Karpas-422 (cell line): ENCODE data around the gene PDGFC. TPM values are rescaled to one million over a fixed set of nuclear protein-coding genes. Genes with fewer than 3 reads are reported as not detected.
"Not testable (repeated sequence)": the region's sequence is repeated elsewhere in the genome, so short reads cannot be mapped to it uniquely, and the experiment has no call there.

Experiments
- DNase-seq: peaks from one replicate; pipeline ENCODE4 v3.0.0-alpha.2; 2015
- H2AFZ ChIP-seq: fragments of 200-600 bp; sonication (generic); 2 replicates; pipeline ENCODE4 v1.6.1; 2014; ENCODE audit warnings: antibody characterized with exemption, low read length, mixed read lengths
- H3K27ac ChIP-seq: fragments of 200-600 bp; sonication (generic); 2 replicates; pipeline ENCODE4 v1.5.1; 2014; ENCODE audit warnings: mild to moderate bottlenecking, low read length, moderate library complexity
- H3K27me3 ChIP-seq: fragments of 200-600 bp; sonication (generic); 2 replicates; pipeline ENCODE4 v1.6.1; 2014; ENCODE audit warnings: low read length, mixed read lengths
- H3K36me3 ChIP-seq: fragments of 200-600 bp; sonication (generic); 2 replicates; pipeline ENCODE4 v1.6.1; 2014; ENCODE audit warnings: low read length, mixed read lengths; ENCODE audit not compliant: insufficient read depth
- H3K4me1 ChIP-seq: fragments of 200-600 bp; sonication (generic); 2 replicates; pipeline ENCODE4 v1.6.1; 2014; ENCODE audit warnings: mild to moderate bottlenecking, low read length, mixed read lengths
- H3K4me2 ChIP-seq: fragments of 200-600 bp; sonication (generic); 2 replicates; pipeline ENCODE4 v1.6.1; 2014; ENCODE audit warnings: low read length, low read depth, mild to moderate bottlenecking; ENCODE audit not compliant: poor library complexity, severe bottlenecking
- H3K4me3 ChIP-seq: fragments of 200-600 bp; sonication (generic); 2 replicates; pipeline ENCODE4 v1.5.1; 2014; ENCODE audit warnings: mild to moderate bottlenecking, antibody characterized with exemption, low read length, mixed read lengths
- H3K79me2 ChIP-seq: fragments of 200-600 bp; sonication (generic); 2 replicates; pipeline ENCODE4 v1.6.1; 2014; ENCODE audit warnings: mild to moderate bottlenecking, low read length, mixed read lengths
- H3K9ac ChIP-seq: fragments of 200-600 bp; sonication (generic); 2 replicates; pipeline ENCODE4 v1.6.0; 2014; ENCODE audit warnings: low read length
- H3K9me2 ChIP-seq: fragments of 200-600 bp; sonication (generic), shearing (Covaris generic); replicated peaks from 2 replicates; pipeline ENCODE4 v1.6.0; 2014; ENCODE audit warnings: mild to moderate bottlenecking, low read length, moderate library complexity; ENCODE audit not compliant: insufficient read depth
- H3K9me3 ChIP-seq: fragments of 300-700, 200-600 bp; sonication (generic); 2 replicates; pipeline ENCODE4 v1.6.1; 2014; ENCODE audit warnings: low read length, mixed read lengths
- H4K20me1 ChIP-seq: fragments of 200-600 bp; sonication (generic); 2 replicates; pipeline ENCODE4 v1.6.1; 2014; ENCODE audit warnings: mild to moderate bottlenecking, antibody characterized with exemption, low read length, low read depth; ENCODE audit not compliant: insufficient read depth
- total RNA-seq: library from RNA; depleted of rRNA; stranded (reverse); fragments of >200 nt; shearing (Covaris generic); gene quantifications from 2 replicates; pipeline ENCODE4 v1.2.3, GENCODE V29; 2014; ENCODE audit warnings: low replicate concordance

Gene PDGFC
- total RNA-seq, 1 experiment from 2014 or later = not detected

DNA sequence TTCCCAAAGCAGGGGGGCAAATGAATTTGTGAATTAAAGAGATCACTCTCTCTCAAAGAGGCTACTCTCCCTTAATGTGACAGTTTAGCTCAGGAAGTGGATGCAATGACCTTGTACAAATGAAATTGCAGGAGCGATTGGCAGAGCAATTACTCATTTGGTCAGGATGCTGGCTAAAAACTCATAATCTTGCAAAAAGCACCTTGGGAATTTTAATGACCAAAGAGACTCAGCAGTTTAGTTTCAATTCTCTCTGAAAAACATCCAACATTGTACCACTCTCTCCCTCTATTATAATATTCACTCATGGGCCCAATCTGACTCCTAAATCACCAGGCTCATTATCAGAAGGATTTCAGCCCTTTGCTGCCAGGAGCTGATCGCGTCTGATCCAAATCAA, 26.1 kb downstream of the PDGFC start:
- no peak overlapping the region for H2AFZ ChIP-seq
- H3K9me2 ChIP-seq = no peaks in the 10 kb centered on the region
- no peak overlapping the region for H3K4me3 ChIP-seq
- H3K4me2 ChIP-seq = no peak overlapping the region
- H4K20me1 ChIP-seq = no peaks in the 10 kb centered on the region
- no peaks in the 10 kb centered on the region for H3K4me1 ChIP-seq
- H3K27me3 ChIP-seq = no peaks in the 10 kb centered on the region
- no peaks in the 10 kb centered on the region for H3K79me2 ChIP-seq
- H3K36me3 ChIP-seq = no peaks in the 10 kb centered on the region
- H3K27ac ChIP-seq = no peak overlapping the region
- no peak for DNase-seq
- no peak overlapping the region for H3K9ac ChIP-seq
- H3K9me3 ChIP-seq = no peaks in the 10 kb centered on the region

DNA sequence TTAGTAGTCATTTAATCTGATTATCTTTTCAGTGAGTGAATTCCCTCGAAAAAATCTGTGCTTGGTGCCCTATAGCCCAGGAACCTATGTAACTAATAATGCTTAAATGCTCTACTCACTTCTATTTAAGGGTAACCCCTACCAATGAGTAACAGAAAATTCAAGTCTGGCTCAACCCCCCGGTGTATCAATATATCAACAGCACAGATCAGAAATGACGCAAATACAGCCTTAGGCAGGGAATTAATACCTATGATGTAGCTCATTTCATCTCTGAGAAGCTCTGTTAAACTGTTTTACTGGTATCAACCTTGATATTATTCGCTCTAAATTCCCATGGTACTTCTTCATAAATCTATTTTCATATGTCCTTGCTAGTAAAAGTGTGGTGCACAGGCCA, 28.6 kb downstream of the PDGFC start:
- DNase-seq = no peak
- Histone ChIP-seq H3K79me2 (no peaks in the 10 kb centered on the region), H3K9me3 (no peaks in the 10 kb centered on the region), H3K4me1 (no peaks in the 10 kb centered on the region), H3K9ac (no peak overlapping the region), H3K4me2 (no peak overlapping the region), H3K27me3 (no peaks in the 10 kb centered on the region), H2AFZ (no peak overlapping the region), H3K36me3 (no peaks in the 10 kb centered on the region), H3K9me2 (no peaks in the 10 kb centered on the region), H3K27ac (no peak overlapping the region), H3K4me3 (no peak overlapping the region), H4K20me1 (no peaks in the 10 kb centered on the region)

DNA sequence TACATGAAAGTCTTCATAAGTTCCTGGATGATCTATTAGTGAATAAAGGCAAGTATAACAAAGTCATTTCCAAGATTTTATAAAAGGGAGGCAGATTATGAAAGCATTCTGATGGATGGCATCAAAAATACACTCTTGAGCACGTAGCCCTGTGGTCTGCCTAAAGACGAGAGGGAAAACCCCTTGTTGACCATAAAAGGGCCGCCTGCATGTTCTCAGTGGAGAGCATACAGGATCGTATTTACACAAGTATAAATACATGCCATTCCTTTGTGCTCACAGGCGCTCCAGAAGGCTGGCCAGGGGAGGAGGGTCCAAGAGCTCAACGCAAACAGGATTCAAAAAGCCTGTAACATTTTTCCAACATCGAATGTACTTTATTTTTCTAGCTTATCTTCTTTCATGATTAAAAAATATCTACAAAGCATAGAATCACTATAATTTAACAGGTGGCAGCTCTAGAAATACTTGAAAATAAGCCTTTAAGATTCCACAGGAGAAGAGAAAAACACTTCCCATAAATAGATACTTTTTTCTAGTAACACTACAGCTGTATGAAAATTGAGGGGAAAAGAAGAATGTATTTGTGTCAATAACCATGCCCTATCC, 29.6 kb downstream of the PDGFC start:
- H3K9me2 ChIP-seq = no peaks in the 10 kb centered on the region
- no peak overlapping the region for H3K4me3 ChIP-seq
- no peaks in the 10 kb centered on the region for H3K4me1 ChIP-seq
- no peak for DNase-seq
- no peak overlapping the region for H2AFZ ChIP-seq
- H3K4me2 ChIP-seq = no peak overlapping the region
- no peak overlapping the region for H3K9ac ChIP-seq
- H3K79me2 ChIP-seq = no peaks in the 10 kb centered on the region
- no peaks in the 10 kb centered on the region for H3K36me3 ChIP-seq
- no peaks in the 10 kb centered on the region for H4K20me1 ChIP-seq
- H3K9me3 ChIP-seq = no peaks in the 10 kb centered on the region
- no peak overlapping the region for H3K27ac ChIP-seq
- no peaks in the 10 kb centered on the region for H3K27me3 ChIP-seq

DNA sequence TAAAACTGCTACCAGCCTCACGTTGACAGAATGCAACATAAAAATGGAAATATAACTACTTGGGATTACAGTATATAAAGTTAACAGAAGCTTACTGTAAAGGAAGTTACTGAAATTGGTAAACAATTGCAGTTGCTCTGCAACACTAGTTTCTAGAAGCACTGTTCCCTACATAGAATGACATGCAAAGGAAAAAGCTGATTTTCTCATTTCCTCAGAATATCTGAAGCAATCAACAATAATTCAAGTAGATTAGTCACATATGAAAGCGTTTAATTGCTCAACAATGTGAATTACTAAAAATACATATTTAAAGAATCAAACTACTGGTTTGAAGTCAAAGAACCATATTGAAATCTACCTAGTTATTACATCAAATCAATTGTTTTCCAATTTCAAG, 31.8 kb downstream of the PDGFC start:
- Histone ChIP-seq H2AFZ (no peak overlapping the region), H3K36me3 (no peaks in the 10 kb centered on the region), H4K20me1 (no peaks in the 10 kb centered on the region), H3K9me3 (no peaks in the 10 kb centered on the region), H3K4me3 (no peak overlapping the region), H3K79me2 (no peaks in the 10 kb centered on the region), H3K9ac (no peak overlapping the region), H3K27ac (no peak overlapping the region), H3K4me2 (no peak overlapping the region), H3K27me3 (no peaks in the 10 kb centered on the region), H3K9me2 (no peaks in the 10 kb centered on the region), H3K4me1 (no peaks in the 10 kb centered on the region)
- DNase-seq = no peak

DNA sequence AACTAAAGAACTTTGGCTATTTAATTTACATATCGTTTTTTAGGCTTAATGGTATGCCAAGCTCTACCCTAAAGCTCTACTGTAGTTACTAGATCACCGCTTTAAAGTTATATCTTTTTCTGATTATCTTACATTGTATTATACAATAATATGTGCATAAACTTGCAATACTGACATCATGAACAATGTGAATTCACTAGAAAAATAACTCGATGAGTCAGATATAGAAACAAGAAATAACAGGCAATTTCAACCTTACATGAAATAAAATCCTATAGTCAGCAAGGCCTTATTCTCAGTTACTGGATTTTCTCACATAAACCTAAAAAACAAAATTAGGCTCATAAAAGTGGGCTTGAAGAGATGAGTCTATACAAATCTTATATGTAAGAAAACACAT, 32.5 kb downstream of the PDGFC start:
- Histone ChIP-seq H3K36me3 (no peaks in the 10 kb centered on the region), H3K4me2 (no peak overlapping the region), H3K27ac (no peak overlapping the region), H3K4me3 (no peak overlapping the region), H3K9me3 (no peaks in the 10 kb centered on the region), H2AFZ (no peak overlapping the region), H3K27me3 (no peaks in the 10 kb centered on the region), H4K20me1 (no peaks in the 10 kb centered on the region), H3K9ac (no peak overlapping the region), H3K79me2 (no peaks in the 10 kb centered on the region), H3K4me1 (no peaks in the 10 kb centered on the region), H3K9me2 (no peaks in the 10 kb centered on the region)
- no peak for DNase-seq

DNA sequence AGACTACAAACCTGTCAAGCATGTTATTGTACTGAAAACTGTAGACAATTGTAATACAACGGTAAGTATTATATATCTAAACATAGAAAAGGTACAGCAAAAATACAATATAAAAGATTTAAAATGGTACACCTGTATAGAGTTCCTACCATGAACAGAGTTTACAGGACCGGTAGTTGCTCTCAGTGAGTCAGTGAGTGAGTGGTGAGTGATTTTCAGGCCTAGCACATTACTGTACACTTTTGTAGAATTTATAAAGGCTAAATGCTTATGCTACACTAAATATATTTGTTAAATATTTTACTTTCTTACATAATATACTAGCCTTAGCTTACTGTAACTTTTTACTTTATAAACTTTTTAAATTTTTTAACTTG, 37.4 kb downstream of the PDGFC start:
- Histone ChIP-seq H3K9me3 (no peaks in the 10 kb centered on the region; the same call in 1 of the 2 replicates), H3K27ac (no peak overlapping the region), H3K36me3 (no peaks in the 10 kb centered on the region), H3K9ac (no peak overlapping the region), H3K4me2 (no peak overlapping the region), H3K27me3 (no peaks in the 10 kb centered on the region), H3K4me1 (no peaks in the 10 kb centered on the region), H4K20me1 (no peaks in the 10 kb centered on the region), H3K9me2 (no peaks in the 10 kb centered on the region), H2AFZ (no peak overlapping the region), H3K79me2 (no peaks in the 10 kb centered on the region), H3K4me3 (no peak overlapping the region)
- DNase-seq = no peak

DNA sequence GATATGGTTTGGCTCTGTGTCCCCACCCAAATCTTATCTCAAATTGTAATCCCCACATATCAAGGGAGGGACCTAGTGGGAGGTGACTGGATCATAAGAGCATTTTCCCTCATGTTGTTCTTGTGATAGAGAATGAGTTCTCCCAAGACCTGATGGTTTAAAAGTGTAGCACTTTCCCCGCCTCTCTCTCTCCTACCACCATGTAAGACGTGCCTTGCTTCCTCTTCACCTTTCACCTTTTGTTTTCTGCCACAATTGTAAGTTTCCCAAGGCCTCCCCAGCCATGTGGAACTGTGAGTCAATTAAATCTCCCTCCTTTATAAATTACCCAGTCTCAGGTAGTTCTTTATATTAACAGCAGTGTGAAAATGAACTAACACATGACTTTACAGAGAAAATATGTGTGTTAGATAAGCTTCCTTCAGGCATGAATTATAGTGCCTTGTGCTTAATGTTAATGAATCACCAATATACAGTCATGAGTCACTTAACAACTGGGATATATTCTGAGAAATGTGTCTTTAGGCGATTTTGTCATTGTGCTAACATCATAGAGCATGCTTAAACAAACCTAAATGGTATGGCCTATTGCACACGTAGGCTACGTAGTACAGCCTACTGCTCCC, 37.9 kb downstream of the PDGFC start:
- no peaks in the 10 kb centered on the region for H3K4me1 ChIP-seq
- H3K4me2 ChIP-seq = no peak overlapping the region
- no peak overlapping the region for H3K27ac ChIP-seq

DNA sequence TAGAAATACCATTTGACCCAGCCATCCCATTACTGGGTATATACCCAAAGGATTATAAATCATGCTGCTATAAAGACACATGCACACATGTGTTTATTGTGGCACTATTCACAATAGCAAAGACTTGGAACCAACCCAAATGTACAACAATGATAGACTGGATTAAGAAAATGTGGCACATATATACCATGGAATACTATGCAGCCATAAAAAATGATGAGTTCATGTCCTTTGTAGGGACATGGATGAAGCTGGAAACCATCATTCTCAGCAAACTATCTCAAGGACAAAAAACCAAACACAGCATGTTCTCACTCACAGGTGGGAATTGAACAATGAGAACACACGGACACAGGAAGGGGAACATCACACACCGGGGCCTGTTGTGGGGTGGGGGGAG, 39.2 kb downstream of the PDGFC start:
- DNase-seq, H3K9me3 ChIP-seq, H3K4me3 ChIP-seq, H3K27me3 ChIP-seq, H3K27ac ChIP-seq, H3K36me3 ChIP-seq, H3K9me2 ChIP-seq, H3K79me2 ChIP-seq, H3K4me1 ChIP-seq, H3K9ac ChIP-seq, H4K20me1 ChIP-seq, H2AFZ ChIP-seq, H3K4me2 ChIP-seq: not testable (repeated sequence)

More for the DNA sequence above, 37.9 kb downstream of the PDGFC start:
- no peak overlapping the region for H3K4me3 ChIP-seq
- H2AFZ ChIP-seq = no peak overlapping the region
- no peaks in the 10 kb centered on the region for H3K9me2 ChIP-seq
- H3K9ac ChIP-seq = no peak overlapping the region
- H3K79me2 ChIP-seq = no peaks in the 10 kb centered on the region
- no peaks in the 10 kb centered on the region; the same call in 1 of the 2 replicates for H3K9me3 ChIP-seq
- no peak for DNase-seq
- no peaks in the 10 kb centered on the region for H3K36me3 ChIP-seq
- H3K27me3 ChIP-seq = no peaks in the 10 kb centered on the region
- H4K20me1 ChIP-seq = no peaks in the 10 kb centered on the region
